CD4-positive, alpha-beta T cell treated with Interleukin-4 for 4 hours (primary cell): Measurements from ENCODE around the gene FUS.
"Not testable (repeated sequence)": the region's sequence is repeated elsewhere in the genome, so short reads cannot be mapped to it uniquely, and the experiment has no call there.

Experiments
- DNase-seq: peaks from one replicate; pipeline ENCODE4 v3.0.0-alpha.2; 2020

The FUS gene

GRCh38 chr16:31179747-31180459 lies at the start of gene FUS:
FUS (plus strand) TSS chr16:31180139; CDS start chr16:31180215, 76 bp downstream.
- peak; percentile 90 for DNase-seq

- DNase-seq = no peak
These were observed 49.5 kb upstream of the FUS start for GRCh38 chr16:31130336-31130891.

- DNase-seq = no peak
These were observed 49.0 kb upstream of the FUS start for GRCh38 chr16:31130899-31131298.

GRCh38 chr16:31131416-31131815 lies 48.5 kb upstream of the FUS start:
- no peak for DNase-seq

- no peak for DNase-seq
These were observed 48.1 kb upstream of the FUS start for GRCh38 chr16:31131841-31132271.

- DNase-seq = no peak
These were observed 47.5 kb upstream of the FUS start for GRCh38 chr16:31132303-31132979.

GRCh38 chr16:31133046-31133501 lies 46.9 kb upstream of the FUS start:
- DNase-seq = no peak

GRCh38 chr16:31134091-31134571 lies 45.8 kb upstream of the FUS start:
- no peak for DNase-seq

GRCh38 chr16:31134625-31135534 lies 45.1 kb upstream of the FUS start:
- DNase-seq = no peak

- DNase-seq = no peak
These were observed 44.2 kb upstream of the FUS start, which contains the start of gene PRSS8 for GRCh38 chr16:31135535-31136286. PRSS8 (minus strand) TSS chr16:31135727; CDS start chr16:31135498, 229 bp downstream.

GRCh38 chr16:31136287-31136662 lies 43.7 kb upstream of the FUS start:
- no peak for DNase-seq

- not testable (repeated sequence) for DNase-seq
These were observed 43.0 kb upstream of the FUS start for GRCh38 chr16:31136822-31137499.

GRCh38 chr16:31138621-31139578 lies 41.0 kb upstream of the FUS start:
- no peak for DNase-seq

- not testable (repeated sequence) for DNase-seq
These were observed 38.9 kb upstream of the FUS start for GRCh38 chr16:31141071-31141469.

GRCh38 chr16:31141489-31142108 lies 38.3 kb upstream of the FUS start:
- DNase-seq = no peak

- DNase-seq = peak; percentile 99
These were observed 37.6 kb upstream of the FUS start for GRCh38 chr16:31142109-31143010.

- no peak for DNase-seq
These were observed 36.8 kb upstream of the FUS start for GRCh38 chr16:31143011-31143693.

GRCh38 chr16:31143694-31144148 lies 36.2 kb upstream of the FUS start:
- no peak for DNase-seq
